ENCODE measurements around the gene HOMER2. TPM values are rescaled to one million over a fixed set of nuclear protein-coding genes. Genes with fewer than 3 reads are reported as not detected.

The HOMER2 gene
- total RNA-seq, 1 experiment from 2014 or later, result 14.2 TPM

- Histone ChIP-seq H4K20me1 (ENCODE audit: control insufficient read depth, insufficient read depth, insufficient read length) (no peaks in the 10 kb centered on the region), H3K79me2 (ENCODE audit: insufficient read depth, low read length) (no peaks in the 10 kb centered on the region), H2AK5ac (ENCODE audit: insufficient read length, low read length) (no peak overlapping the region), H3K23ac (ENCODE audit: insufficient read length, low read depth, low read length) (no peak overlapping the region), H3K27me3 (ENCODE audit: insufficient read depth, low read length) (no peaks in the 10 kb centered on the region), H3K4ac (ENCODE audit: low read depth, low read length) (no peak overlapping the region), H3K79me1 (ENCODE audit: insufficient read depth, low read depth, low read length, poor library complexity, severe bottlenecking) (no peaks in the 10 kb centered on the region), H3K27ac (ENCODE audit: insufficient read length, low read depth, low read length) (no peak overlapping the region), H3K9me3 (ENCODE audit: control insufficient read depth, low read depth, low read length) (no peaks in the 10 kb centered on the region), H4K8ac (replicated peaks; ENCODE audit: insufficient read length, low read depth, low read length) (no peak overlapping the region), H2BK5ac (ENCODE audit: insufficient read length, low read length) (no peak overlapping the region), H2BK15ac (ENCODE audit: low read depth, low read length) (no peak overlapping the region), H3K9ac (ENCODE audit: extremely low read depth, insufficient read length, low read length) (no peak overlapping the region), H2BK120ac (ENCODE audit: low read depth, low read length, poor library complexity, severe bottlenecking) (no peak overlapping the region), H3K4me1 (ENCODE audit: insufficient read depth, low read length) (no peaks in the 10 kb centered on the region), H2BK12ac (ENCODE audit: insufficient read length, low read depth, low read length) (no peak overlapping the region), H3K56ac (ENCODE audit: insufficient read length, low read depth, low read length) (no peak overlapping the region), H3T11ph (ENCODE audit: low read length) (no peak overlapping the region), H4K5ac (ENCODE audit: insufficient read length, low read depth, low read length) (no peak overlapping the region), H2BK20ac (ENCODE audit: low read depth, low read length, poor library complexity, severe bottlenecking) (no peak overlapping the region), H3K14ac (ENCODE audit: insufficient read depth, low read length) (no peak overlapping the region), H2AFZ (ENCODE audit: low read length) (no peak overlapping the region), H3K23me2 (ENCODE audit: insufficient read length, low read depth, low read length, poor library complexity, severe bottlenecking) (no peaks in the 10 kb centered on the region), H3K4me2 (ENCODE audit: insufficient read depth, insufficient read length, low read length) (no peak overlapping the region), H4K91ac (ENCODE audit: insufficient read length, low read depth, low read length) (no peak overlapping the region), H3K18ac (ENCODE audit: insufficient read length, low read depth, low read length) (no peak overlapping the region)
- TF ChIP-seq CTCF (conservative IDR thresholded peaks at IDR 0.05), result no peak
- WGBS (ENCODE audit: extremely low coverage, insufficient read length, low lambda C conversion rate), result no CpG with 5 or more reads among the region's 5 CpGs
- Mint-ChIP-seq H3K36me3 (ENCODE audit: insufficient read depth in 1 of 3, low read depth in 3 of 3) (no peaks in the 10 kb centered on the region), H3K9me3 (no peaks in the 10 kb centered on the region), H3K4me3 (no peak overlapping the region), H3K27me3 (ENCODE audit: low read depth) (no peaks in the 10 kb centered on the region), H3K27ac (no peak overlapping the region), H3K4me1 (peaks cover 17 to 18% of the 10 kb centered on the region in 2 experiments)
- no peak for DNase-seq
These were observed 12.4 kb upstream of the HOMER2 start for GRCh38 chr15:82964890-82965289.

Data from H9 (cell line).